Right hindlimb (tissue), 1 donor: ENCODE data around the gene SPAG17.

Source experiments
- DNase-seq: peaks from one replicate; pipeline ENCODE4 v3.0.0-alpha.2; 2018

The SPAG17 gene

GRCh38 chr1:118159569-118159968 is 25.5 kb downstream of the SPAG17 start:
- peak; percentile 42 for DNase-seq

GRCh38 chr1:118158924-118159323 is 26.1 kb downstream of the SPAG17 start:
- DNase-seq: no peak

GRCh38 chr1:118157506-118157905 is 27.5 kb downstream of the SPAG17 start:
- no peak for DNase-seq

DNA sequence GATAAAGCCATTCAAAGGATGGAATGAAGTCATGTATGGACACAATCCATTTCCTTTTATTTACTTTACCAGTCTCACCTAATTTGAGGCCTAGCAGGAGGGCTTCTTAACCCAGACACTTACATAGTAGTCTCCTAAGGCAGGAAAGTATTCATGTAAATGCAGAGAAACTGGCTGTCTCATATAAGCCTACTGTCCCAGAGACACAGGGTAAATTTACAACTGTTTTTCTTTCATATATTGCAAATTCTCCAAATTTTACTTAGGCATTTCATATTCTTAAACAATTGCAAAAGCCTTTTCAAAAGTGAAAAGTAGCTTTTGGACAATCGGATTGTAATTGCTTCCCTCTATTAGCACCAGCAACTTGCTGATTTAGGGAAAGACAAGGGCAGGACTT is 29.9 kb downstream of the SPAG17 start:
- DNase-seq: no peak

- peak; percentile 48 for DNase-seq
These were observed 30.8 kb downstream of the SPAG17 start for GRCh38 chr1:118154220-118154619.

DNA sequence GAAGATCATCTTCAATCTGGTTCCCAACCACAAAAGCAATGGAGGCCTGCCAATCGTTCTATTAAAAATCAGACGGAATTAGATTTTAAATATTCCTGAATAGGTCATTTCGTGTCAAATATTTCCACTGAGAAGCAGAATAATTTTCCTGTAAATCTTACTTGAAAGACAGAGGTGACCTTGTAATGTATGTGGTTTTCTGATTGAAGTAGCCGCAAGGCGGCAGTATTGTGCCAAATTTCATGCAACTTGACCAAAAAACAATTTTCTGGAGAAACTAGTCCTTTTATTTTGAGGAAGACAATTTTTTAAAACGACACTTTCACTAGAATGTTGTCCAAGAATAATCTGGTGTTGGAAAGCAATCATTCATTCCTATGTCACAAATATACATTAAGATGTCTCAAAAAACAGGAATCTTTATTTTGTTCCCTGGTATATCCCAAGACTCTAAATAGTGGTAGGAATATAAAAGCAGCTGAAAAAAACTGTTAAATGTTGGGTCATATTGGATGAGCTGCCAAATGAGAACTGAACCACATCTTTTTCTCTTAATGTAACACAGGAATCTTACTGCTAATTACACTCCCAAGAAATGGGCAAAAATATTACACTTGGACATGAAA is 33.6 kb downstream of the SPAG17 start:
- DNase-seq: peak; percentile 78

- DNase-seq: no peak
These were observed 35.2 kb downstream of the SPAG17 start for GRCh38 chr1:118149799-118150198.

- no peak for DNase-seq
These were observed 37.0 kb downstream of the SPAG17 start for GRCh38 chr1:118148034-118148433.

GRCh38 chr1:118147522-118147921 is 37.5 kb downstream of the SPAG17 start:
- no peak for DNase-seq

DNA sequence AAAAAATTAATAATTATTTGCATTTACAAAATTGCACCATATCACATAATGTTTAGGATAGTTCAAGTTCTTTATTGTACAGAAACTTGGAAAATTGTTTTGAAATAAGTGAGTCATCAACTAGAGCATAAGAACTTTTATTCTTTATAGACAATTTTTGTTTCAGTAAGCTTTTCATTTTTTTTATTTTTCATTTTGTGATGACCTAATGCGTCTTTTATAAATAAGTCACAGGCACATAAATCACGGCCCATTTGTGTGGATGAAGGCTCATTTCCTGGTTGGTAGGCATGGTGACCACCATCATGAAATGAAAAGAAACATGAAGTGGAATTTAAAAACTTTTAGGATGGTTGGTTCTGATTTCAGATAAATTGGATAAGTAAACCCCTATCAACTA is 39.3 kb downstream of the SPAG17 start:
- no peak for DNase-seq

DNA sequence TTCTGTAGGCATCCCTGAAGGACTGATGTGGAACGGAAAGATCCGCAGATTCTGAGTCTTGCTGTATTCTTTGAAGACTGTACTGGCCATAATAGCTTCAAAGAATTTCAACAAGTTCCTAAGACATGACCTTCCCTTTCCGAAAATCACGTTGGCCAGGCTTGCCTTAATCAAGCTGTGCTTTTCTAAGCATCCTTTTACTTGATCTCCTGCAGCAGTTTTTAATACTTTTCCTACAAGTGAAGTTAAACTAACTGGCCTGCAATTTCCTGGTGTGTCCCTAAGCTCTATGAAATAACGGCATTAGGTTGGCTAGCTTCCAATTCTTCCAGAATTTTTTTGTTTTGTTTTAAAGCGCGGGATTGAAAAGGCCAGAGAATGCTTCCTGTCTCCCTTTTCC is 40.3 kb downstream of the SPAG17 start:
- peak; percentile 69 for DNase-seq

DNA sequence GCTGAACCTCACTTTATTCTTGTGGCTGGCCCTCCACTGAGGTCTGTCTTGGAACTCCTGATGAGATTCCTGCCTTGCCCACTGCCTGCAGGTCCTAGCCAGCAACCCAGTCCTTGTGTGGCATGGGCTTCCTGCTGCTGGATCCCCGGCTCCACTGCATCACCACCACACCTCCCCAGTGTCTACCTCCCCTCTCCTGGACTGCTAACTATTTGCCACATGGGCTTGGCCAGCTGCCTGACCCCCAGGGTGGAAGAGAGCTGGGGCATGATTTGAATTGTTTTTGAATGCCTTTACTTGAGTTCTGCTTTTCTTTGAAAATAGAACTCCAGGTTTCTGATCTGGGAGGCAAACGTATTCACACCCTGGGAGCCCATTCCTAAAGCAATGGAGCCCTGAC is 41.2 kb downstream of the SPAG17 start:
- DNase-seq: no peak

- DNase-seq: no peak
These were observed 41.9 kb downstream of the SPAG17 start for GRCh38 chr1:118143121-118143520.

- DNase-seq: no peak
These were observed 42.5 kb downstream of the SPAG17 start for GRCh38 chr1:118142546-118142945.

GRCh38 chr1:118137900-118138299 is 47.1 kb downstream of the SPAG17 start:
- no peak for DNase-seq

GRCh38 chr1:118136187-118136941 is 48.7 kb downstream of the SPAG17 start:
- peak; percentile 89 for DNase-seq

GRCh38 chr1:118132000-118132399 is 53.0 kb downstream of the SPAG17 start:
- DNase-seq: no peak

GRCh38 chr1:118128761-118129160 is 56.3 kb downstream of the SPAG17 start:
- no peak for DNase-seq

- DNase-seq: no peak
These were observed 61.0 kb downstream of the SPAG17 start for GRCh38 chr1:118124064-118124463.

DNA sequence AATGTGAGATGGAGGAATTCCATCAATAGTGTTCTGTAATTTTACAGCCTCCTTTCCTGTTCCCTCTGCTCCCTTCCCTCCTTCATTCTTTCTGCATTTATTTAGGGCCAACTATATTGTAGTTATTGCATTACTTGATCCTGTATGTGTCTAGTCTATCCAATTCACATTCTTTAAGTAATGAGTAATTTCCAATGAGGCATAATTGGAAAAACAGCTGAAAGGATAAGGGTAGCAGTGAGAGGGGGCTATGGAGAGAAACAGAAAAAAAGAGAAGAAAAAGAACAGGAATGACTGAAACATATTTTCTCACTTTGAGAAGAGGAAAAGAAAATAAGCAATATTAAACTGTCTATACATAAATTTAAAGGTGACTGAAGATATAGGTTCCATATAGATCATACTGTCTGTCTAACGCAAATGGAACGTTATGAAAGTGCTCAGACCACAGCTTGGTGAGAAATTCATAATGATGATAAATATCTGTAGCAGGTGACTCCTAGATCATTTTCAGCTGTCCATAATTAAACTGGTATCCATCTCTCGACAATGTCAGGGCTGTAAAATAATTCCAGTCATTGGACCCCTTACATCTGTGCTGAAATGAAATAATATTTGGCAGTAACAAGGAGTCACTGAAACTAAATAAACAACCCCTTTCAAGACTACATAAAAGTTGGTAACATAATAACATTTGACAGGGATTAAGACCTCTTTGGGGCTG is 61.8 kb downstream of the SPAG17 start:
- DNase-seq: no peak

DNA sequence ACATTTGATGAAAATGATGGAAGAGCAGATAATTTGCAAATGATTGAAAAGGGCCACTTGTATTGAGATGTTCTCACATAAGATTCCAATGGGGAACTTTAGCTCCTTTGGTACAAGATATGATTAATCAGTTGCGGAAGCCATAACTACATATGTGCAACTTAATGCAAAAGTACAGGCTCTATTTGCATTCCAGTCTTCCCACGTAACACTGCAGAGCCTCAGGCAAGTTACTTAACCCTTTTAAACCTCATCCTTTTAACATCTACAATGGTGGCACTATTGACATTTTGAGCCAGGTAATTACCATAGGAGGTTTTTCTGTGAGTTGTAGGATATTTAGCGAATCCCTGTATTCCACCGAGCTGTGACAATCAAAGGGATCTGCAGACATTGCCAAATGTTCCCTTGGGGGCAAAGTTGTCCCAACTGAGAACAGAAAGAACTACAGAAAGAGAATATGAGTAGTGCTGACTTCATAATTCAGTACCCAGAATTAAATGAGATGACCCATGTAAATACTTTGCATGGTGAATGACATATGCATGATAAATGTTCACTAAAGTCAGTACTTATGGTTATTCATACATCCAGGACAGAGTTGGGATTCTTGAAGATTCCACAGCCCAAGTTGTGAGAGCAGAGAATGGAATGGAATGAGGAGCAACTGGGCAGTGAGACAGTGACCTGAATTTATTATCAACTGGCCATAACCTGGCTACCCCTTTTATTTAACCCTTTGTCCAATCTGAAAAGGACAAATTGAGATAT is 62.6 kb downstream of the SPAG17 start:
- DNase-seq: no peak

DNA sequence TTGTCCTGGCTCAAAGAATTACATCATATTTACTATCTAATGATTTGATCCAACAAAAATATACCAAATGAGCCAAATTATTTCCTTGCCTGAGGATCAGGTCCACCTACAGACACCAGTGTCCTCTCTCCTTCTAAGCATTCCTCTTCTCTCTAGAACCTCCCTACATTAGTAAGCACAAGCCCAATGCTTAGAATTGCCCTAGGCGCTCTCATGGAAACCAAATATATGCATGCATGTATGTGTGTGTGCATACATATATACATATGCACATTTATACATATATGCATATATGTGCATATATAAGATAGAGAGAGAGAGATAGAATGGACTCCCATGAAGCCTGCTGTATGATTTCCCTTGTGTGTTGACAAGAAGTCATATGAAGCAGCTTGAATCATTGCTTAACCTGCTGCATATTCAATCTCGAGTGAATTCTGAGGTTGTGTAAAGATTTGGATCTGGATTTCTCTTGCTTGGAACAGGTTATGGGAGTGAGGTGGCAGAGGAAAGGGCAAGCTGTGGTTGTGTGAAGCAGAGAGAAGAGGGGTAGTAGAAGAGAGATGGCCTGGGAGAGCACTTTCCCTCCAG is 66.1 kb downstream of the SPAG17 start:
- DNase-seq: no peak

DNA sequence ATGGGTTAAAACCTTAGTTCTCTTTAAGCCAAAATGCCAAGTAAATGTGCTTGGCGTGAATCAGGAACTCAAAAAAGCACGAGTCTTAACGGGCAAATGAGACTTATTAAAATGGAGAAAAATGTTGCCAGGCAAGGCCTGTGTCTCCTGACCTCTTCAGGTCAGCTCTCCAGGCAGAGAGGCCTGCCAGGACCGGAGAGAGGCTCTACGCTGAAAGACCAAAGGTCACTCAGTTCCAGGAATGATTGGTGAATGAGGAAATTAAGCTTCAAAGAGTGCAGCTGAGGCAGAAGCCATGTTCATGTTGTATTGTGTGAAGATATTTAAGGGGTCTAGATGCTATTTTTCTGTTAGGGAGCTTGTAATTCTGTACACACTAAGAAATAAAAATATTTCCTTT is 66.6 kb downstream of the SPAG17 start:
- DNase-seq: no peak
